ENCODE data around the gene SDR42E1.

DNA sequence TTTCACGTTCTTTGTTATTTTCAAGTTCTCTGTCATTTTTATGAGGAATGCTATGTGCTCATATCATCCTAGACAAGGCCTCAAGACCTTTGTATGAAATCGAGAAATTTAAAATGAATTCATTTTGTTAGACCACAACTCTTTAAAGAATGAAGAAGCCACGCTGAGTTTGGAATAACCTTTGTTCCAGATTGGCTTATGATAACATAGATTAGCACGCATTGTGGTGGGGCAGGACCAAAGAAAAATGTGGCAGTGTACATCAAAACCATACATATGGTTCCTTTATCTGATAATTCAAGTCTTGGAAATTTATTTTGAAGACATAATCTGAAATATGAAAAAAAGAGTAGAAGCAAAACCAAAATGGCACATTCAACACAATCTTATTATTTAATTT is 26.0 kb upstream of the SDR42E1 start:
- TF ChIP-seq, protein P1, sequence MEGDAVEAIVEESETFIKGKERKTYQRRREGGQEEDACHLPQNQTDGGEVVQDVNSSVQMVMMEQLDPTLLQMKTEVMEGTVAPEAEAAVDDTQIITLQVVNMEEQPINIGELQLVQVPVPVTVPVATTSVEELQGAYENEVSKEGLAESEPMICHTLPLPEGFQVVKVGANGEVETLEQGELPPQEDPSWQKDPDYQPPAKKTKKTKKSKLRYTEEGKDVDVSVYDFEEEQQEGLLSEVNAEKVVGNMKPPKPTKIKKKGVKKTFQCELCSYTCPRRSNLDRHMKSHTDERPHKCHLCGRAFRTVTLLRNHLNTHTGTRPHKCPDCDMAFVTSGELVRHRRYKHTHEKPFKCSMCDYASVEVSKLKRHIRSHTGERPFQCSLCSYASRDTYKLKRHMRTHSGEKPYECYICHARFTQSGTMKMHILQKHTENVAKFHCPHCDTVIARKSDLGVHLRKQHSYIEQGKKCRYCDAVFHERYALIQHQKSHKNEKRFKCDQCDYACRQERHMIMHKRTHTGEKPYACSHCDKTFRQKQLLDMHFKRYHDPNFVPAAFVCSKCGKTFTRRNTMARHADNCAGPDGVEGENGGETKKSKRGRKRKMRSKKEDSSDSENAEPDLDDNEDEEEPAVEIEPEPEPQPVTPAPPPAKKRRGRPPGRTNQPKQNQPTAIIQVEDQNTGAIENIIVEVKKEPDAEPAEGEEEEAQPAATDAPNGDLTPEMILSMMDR (IDR thresholded peaks at IDR 0.05; ENCODE audit: low read depth, low read length, missing input control), result no peak
- TF ChIP-seq RXRA (IDR thresholded peaks at IDR 0.05) (no peak), TAF1 (conservative IDR thresholded peaks at IDR 0.05) (no peak), JUND (IDR thresholded peaks at IDR 0.05) (no peak), GABPA (IDR thresholded peaks at IDR 0.05 in 1 of 2, conservative IDR thresholded peaks at IDR 0.05 in 1 of 2) (no peak), YY1 (IDR thresholded peaks at IDR 0.05) (no peak), REST (IDR thresholded peaks at IDR 0.05) (no peak), NR2F2 (IDR thresholded peaks at IDR 0.05) (no peak), RAD21 (IDR thresholded peaks at IDR 0.05) (no peak), SP1 (IDR thresholded peaks at IDR 0.05) (no peak)
